Epithelial cell of esophagus (primary cell): ENCODE results near the gene POMGNT1.
"Not testable (repeated sequence)": the region's sequence is repeated elsewhere in the genome, so short reads cannot be mapped to it uniquely, and the experiment has no call there.

Source experiments
- DNase-seq: peaks from one replicate; pipeline ENCODE4 v3.0.0; 2010; ENCODE audit warnings: low read depth
- H3K4me3 ChIP-seq: 2 replicates; pipeline ENCODE4 v1.5.1; 2011; ENCODE audit warnings: mild to moderate bottlenecking, low read length, control low read depth
- TF ChIP-seq, protein P1 (sequence below): IDR thresholded peaks from 2 replicates; pipeline ENCODE4 v1.5.1; 2011; ENCODE audit warnings: low read depth, mild to moderate bottlenecking, low read length, control low read depth, inconsistent platforms; ENCODE audit not compliant: insufficient read depth; ENCODE audit errors: missing control alignments

POMGNT1 gene

DNA sequence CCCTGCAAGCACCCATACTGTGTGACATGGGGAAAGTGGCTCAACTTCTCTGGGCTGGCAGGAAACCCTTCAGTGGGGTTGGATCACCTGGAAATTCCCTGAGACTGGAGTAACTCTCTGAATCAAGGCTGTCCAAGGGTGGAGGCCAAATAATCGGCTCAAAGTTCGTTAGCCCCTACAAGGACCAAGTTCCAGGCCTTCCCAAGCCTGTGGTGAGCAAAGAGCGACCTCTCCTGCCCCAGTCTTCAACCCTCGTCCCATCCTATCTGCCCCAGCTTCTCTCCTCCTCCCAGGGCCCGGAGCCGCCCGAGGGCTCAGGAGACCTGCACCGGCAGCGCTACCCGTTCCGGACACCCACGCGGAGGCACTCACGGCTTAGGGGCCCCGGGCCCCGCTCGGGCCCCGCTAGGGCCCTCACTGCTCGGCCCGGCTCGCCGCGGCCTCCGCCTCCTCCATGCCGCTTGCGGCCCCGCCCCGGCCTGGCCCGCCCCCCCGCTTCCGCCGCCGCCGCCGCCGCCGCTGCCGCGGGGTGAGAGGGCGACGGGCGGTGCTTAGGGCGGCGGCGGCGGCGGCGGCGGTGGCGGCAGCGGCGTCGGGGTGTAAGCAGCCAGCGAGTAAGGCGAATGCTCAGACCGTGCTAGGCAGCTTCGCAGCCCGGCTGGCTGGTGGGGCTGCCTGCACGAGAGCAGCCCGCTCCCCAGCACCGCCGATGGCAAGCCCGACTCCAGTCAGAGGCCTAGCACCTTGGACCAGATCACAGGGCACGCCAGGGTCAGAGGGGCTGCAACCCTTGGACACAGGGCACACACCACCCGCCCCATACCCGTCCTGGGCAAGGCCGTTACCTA lies at the start of gene POMGNT1:
Gene POMGNT1, minus strand, starts transcription at position 471 of the 848 bp plus-strand sequence. CDS start 613 bp downstream, outside the sequence.
- peak within 1 kb of the TSS; percentile 93 for H3K4me3 ChIP-seq
- TF ChIP-seq, protein P1, sequence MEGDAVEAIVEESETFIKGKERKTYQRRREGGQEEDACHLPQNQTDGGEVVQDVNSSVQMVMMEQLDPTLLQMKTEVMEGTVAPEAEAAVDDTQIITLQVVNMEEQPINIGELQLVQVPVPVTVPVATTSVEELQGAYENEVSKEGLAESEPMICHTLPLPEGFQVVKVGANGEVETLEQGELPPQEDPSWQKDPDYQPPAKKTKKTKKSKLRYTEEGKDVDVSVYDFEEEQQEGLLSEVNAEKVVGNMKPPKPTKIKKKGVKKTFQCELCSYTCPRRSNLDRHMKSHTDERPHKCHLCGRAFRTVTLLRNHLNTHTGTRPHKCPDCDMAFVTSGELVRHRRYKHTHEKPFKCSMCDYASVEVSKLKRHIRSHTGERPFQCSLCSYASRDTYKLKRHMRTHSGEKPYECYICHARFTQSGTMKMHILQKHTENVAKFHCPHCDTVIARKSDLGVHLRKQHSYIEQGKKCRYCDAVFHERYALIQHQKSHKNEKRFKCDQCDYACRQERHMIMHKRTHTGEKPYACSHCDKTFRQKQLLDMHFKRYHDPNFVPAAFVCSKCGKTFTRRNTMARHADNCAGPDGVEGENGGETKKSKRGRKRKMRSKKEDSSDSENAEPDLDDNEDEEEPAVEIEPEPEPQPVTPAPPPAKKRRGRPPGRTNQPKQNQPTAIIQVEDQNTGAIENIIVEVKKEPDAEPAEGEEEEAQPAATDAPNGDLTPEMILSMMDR, result no peak
- DNase-seq, result peak; percentile 75

DNA sequence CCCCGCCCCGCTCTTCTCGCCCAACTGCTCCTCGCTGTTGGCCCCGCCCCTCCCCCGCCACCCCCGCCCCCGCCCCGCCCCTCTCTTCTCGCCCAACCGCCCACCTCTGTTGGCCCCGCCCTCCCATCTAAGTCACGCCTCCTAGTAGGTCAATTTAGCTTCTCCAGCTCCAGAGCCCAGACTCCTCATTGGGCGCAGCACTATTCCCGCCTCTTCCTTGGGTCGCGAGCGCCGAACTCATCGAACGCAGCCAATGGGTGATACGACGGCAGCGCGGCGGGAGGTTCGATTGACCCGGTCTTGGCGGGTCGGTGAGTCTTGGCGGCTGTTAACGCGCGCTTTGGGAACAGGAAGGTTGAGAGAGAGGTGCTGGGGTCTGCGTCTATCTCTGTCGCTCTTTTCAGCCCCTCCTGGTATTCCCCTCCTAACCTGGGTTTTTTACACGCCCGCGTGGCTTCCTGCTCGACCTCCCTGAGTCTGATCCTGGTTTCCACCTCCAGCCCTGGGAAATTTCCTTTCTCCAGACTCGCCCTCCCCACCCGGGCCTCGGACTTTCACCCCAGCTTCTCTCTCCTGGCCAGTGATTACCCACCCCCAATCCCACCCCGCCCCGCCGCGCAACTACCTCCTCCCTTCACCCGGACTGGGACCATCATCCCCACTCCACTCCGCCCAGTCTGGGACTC lies 49.3 kb upstream of the POMGNT1 start, which contains the start of gene RAD54L:
Gene RAD54L, plus strand, starts transcription at position 328 of the 686 bp plus-strand sequence. CDS start 643 bp downstream, outside the sequence.
- H3K4me3 ChIP-seq, result peak within 1 kb of the TSS; percentile 85
- TF ChIP-seq, protein P1, result no peak

DNA sequence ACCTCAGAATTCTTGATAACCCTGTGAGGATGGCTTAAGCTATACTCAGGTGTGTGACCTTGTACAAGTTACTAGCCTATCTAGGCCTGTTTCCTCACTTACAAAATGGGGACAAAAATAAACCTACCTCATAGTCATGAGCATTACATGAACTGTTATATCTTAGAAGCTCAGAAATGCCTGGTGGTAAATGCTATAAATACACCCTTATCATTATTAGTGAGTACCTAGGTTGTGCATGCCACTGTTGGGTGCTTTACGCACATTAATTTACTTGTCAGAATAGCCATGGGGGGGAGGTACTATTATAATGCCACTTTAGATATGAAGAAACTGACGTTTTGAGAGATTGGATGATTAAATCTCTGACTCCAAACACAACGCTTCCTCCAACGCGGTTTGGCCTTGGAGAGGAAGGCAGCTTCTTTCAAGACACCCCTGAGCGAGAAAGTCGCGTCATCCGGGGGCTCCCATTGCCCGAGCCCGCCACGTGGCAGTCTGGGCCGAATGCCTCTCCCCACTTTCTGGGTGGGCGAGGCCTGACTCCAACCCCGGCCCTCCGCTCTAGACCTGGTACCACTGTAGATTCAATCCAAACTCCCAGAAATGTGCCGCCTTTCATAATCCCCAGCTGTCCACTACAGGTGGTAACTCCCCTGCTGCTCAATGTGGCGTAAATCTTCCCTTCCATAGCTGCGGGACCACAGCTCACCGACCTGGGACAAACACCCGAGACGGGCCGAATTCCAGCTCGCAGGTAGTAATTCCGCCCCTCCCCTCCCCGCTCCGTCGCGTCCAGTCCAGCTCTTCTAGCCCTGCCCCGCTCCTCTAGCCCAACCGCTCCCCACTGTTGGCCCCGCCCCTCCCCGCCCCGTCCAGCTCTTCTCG lies 48.6 kb upstream of the POMGNT1 start:
- TF ChIP-seq, protein P1, result no peak
- no peak for DNase-seq
- H3K4me3 ChIP-seq, result peak overlapping the region; percentile 84

More for the DNA sequence above, 49.3 kb upstream of the POMGNT1 start, which contains the start of gene RAD54L:
- peak; percentile 99 for DNase-seq

DNA sequence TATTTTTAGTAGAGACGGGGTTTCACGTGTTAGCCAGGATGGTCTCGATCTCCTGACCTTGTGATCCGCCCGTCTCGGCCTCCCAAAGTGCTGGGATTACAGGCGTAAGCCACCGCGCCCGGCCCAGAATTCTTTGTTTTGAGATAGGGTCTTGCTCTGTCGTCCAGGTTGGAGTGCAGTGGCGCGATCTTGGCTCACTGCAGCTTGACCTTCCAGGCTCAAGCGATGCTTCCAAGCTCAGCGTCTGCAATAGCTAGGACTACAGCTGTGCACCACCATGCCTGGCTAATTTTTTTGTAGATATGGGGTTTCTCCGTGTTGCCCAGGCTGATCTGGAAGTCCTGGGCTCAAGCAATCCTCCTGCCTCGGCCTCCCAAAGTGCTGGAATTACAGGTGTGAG lies 47.9 kb upstream of the POMGNT1 start:
- H3K4me3 ChIP-seq, DNase-seq: not testable (repeated sequence)

DNA sequence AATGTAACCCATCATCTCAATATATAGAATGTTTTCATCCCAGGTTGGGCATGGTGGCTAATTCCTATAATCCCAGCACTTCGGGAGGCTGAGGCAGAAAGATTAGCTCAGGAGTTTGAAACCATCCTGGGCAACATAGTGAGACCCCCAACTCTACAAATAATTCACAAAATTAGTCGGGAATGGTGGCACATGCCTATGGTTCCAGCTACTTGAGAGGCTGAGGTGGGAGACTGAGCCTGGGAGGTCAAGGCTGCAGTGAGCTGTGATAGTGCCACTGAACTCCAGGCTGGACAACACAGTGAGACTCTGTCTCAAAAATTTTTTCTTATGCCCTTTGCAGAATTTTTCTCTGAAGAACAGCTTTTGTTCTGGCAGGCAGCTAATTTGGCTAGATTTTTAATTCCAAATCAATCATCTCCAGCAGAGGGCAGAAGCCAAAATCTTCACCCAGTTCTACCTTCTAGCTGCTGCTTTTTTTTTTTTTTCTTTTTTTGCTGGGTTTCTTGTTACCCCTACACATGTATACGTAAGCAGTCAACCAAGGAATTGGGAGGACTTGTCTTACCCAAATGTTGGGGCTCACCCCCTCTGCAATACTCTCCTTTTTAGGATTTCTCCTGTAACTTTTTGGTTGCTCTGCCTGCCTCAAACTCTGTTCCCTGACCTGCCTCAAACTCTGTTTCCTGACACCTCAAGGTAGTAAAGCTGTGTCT lies 46.6 kb upstream of the POMGNT1 start:
- no peak overlapping the region for H3K4me3 ChIP-seq
- TF ChIP-seq, protein P1, result peak; percentile 52
- DNase-seq, result peak; percentile 33

DNA sequence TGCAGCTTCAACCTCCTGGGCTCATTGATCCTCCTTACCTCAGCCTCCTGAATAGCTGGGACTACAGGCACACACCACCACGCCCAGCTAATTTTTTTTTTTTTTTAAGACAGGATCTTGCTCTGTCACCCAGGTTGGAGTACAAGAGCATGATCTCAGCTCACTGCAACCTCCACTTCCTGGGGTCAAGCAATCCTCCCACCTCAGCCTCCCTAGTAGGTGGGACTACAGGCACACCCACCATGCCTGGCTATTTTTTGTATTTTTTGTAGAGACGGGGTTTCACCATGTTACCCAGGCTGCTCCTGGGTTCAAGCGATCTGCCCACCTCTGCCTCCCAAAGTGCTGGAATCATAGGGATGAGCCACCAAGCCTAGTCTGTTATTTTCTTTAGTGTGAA lies 45.6 kb upstream of the POMGNT1 start:
- not testable (repeated sequence) for H3K4me3 ChIP-seq, DNase-seq

DNA sequence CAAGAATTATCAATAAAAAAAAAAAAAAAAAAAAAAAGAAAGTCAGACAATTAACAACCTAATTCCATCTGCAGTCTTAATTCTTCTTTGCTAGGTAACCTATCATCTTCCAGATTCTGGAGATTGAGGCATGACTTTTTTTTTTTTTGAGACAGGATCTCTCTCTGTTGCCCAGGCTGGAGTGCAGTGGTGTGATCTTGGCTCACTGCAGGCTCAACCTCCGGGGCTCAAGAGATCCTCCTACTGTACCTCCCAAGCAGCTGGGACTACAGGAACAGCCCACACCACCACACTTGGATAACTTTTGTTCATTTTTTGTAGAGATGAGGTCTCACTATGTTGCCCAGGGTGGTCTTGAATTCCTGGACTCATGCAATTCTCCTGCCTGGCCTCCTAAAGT lies 44.7 kb upstream of the POMGNT1 start:
- TF ChIP-seq, protein P1, result no peak
- DNase-seq, result no peak
- no peak overlapping the region for H3K4me3 ChIP-seq

DNA sequence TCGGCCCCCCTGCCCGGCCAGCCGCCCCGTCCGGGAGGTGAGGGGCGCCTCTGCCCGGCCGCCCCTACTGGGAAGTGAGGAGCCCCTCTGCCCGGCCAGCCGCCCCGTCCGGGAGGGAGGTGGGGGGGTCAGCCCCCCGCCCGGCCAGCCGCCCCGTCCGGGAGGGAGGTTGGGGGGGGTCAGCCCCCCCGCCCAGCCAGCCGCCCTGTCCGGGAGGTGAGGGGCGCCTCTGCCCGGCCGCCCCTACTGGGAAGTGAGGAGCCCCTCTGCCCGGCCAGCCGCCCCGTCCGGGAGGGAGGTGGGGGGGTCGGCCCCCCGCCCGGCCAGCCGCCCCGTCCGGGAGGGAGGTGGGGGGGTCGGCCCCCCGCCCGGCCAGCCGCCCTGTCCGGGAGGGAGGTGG lies 43.5 kb upstream of the POMGNT1 start:
- not testable (repeated sequence) for DNase-seq, H3K4me3 ChIP-seq

DNA sequence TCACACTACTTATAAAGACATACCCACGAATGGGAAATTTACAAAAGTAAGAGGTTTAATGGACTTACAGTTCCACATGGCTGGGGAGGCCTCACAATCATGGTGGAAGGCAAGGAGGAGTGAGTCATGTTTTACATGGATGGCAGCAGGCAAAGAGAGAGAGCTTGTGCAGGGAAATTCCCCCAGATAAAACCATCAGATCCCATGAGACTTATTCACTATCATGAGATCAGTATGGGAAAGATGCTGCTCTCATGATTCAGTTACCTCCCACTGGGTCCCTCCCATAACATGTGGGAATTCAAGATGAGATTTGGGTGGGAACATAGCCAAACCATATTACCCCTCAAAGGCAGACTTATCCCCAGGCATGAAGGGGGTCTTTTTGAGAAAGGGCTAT lies 40.6 kb upstream of the POMGNT1 start:
- peak; percentile 30 for DNase-seq
- not testable (repeated sequence) for H3K4me3 ChIP-seq
